ENCODE data around the gene MAPKBP1. TPM values are rescaled to one million over a fixed set of nuclear protein-coding genes. Genes with fewer than 3 reads are reported as not detected.

MAPKBP1 gene
- total and polyA plus RNA-seq, 2 of the 13 experiments (the other 11 are each of a cell fraction or from before 2014, with no cell fraction given) = 3.0 to 7.3 TPM

DNA sequence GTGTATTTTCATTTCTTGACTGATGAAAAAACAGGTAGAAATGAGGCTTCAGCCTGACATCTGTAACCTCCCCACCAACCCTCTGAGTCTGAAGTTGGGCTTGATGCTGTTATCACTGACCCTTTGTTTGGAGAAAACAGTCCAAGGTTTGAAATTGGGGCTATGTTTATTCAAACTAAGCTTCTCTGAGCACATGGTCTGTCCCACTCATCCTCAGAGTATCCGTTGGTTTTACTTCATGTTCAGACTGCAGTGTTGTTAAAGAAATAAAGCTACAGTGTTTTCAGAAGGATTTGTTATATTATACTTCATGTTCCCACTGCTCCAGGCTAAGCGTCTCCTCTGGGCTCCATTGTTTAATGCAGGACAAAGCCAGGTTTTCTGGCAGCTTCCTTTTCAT lies 6.0 kb downstream of the MAPKBP1 start (continued):
- TF ChIP-seq, protein P1, sequence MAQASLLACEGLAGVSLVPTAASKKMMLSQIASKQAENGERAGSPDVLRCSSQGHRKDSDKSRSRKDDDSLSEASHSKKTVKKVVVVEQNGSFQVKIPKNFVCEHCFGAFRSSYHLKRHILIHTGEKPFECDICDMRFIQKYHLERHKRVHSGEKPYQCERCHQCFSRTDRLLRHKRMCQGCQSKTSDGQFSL (CRISPR knock-in tag; IDR thresholded peaks at IDR 0.05) = no peak
- TF ChIP-seq SRSF4 (IDR thresholded peaks at IDR 0.05; ENCODE audit: low read depth, low read length, poor library complexity, severe bottlenecking) = no peak
- TF ChIP-seq, protein P2, sequence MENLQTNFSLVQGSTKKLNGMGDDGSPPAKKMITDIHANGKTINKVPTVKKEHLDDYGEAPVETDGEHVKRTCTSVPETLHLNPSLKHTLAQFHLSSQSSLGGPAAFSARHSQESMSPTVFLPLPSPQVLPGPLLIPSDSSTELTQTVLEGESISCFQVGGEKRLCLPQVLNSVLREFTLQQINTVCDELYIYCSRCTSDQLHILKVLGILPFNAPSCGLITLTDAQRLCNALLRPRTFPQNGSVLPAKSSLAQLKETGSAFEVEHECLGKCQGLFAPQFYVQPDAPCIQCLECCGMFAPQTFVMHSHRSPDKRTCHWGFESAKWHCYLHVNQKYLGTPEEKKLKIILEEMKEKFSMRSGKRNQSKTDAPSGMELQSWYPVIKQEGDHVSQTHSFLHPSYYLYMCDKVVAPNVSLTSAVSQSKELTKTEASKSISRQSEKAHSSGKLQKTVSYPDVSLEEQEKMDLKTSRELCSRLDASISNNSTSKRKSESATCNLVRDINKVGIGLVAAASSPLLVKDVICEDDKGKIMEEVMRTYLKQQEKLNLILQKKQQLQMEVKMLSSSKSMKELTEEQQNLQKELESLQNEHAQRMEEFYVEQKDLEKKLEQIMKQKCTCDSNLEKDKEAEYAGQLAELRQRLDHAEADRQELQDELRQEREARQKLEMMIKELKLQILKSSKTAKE (CRISPR knock-in tag; IDR thresholded peaks at IDR 0.05; ENCODE audit: borderline replicate concordance) = no peak
- peak; percentile 22 for TF ChIP-seq ASH2L (IDR thresholded peaks at IDR 0.05; ENCODE audit: insufficient read length, low read depth, low read length)
- TF ChIP-seq, protein P3, sequence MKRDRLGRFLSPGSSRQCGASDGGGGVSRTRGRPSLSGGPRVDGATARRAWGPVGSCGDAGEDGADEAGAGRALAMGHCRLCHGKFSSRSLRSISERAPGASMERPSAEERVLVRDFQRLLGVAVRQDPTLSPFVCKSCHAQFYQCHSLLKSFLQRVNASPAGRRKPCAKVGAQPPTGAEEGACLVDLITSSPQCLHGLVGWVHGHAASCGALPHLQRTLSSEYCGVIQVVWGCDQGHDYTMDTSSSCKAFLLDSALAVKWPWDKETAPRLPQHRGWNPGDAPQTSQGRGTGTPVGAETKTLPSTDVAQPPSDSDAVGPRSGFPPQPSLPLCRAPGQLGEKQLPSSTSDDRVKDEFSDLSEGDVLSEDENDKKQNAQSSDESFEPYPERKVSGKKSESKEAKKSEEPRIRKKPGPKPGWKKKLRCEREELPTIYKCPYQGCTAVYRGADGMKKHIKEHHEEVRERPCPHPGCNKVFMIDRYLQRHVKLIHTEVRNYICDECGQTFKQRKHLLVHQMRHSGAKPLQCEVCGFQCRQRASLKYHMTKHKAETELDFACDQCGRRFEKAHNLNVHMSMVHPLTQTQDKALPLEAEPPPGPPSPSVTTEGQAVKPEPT (CRISPR knock-in tag; IDR thresholded peaks at IDR 0.05; ENCODE audit: low read depth) = no peak
- 0 out of 2 replicates have a peak, but pooled peaks have one; percentile 30 for TF ChIP-seq ZNF331 (CRISPR knock-in tag; IDR thresholded peaks at IDR 0.05)
- no peak for TF ChIP-seq NKX3-1 (CRISPR knock-in tag; IDR thresholded peaks at IDR 0.05)
- TF ChIP-seq MEIS2 (CRISPR knock-in tag; IDR thresholded peaks at IDR 0.05) = no peak
- TF ChIP-seq, protein P4, sequence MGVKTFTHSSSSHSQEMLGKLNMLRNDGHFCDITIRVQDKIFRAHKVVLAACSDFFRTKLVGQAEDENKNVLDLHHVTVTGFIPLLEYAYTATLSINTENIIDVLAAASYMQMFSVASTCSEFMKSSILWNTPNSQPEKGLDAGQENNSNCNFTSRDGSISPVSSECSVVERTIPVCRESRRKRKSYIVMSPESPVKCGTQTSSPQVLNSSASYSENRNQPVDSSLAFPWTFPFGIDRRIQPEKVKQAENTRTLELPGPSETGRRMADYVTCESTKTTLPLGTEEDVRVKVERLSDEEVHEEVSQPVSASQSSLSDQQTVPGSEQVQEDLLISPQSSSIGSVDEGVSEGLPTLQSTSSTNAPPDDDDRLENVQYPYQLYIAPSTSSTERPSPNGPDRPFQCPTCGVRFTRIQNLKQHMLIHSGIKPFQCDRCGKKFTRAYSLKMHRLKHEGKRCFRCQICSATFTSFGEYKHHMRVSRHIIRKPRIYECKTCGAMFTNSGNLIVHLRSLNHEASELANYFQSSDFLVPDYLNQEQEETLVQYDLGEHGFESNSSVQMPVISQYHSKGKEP (CRISPR knock-in tag; IDR thresholded peaks at IDR 0.05) = no peak
